Activated CD8-positive, alpha-beta memory T cell treated with anti-CD3 and anti-CD28 coated beads, Interleukin-2, amount 10 ng/mL, durations not matched to agents 7 days and 5 days (primary cell): ENCODE measurements around the gene TPM1. TPM values are rescaled to one million over a fixed set of nuclear protein-coding genes. Genes with fewer than 3 reads are reported as not detected.

Experiments used
- ATAC-seq: fragments of 150-1000 bp; cut with Tn5 transposase; one replicate; pipeline ENCODE4 v1.10.0; 2021; ENCODE audit warnings: moderate library complexity
- CTCF ChIA-PET: fragments of 350-600 bp; sonication (Branson Sonifier 250); formaldehyde crosslinking; loops from one replicate; lab custom pipeline; 2021; ENCODE audit warnings: antibody characterized with exemption; lab: Charles Lee
- DNase-seq: peaks from one replicate; pipeline ENCODE4 v3.0.0-alpha.2; 2020
- H3K27ac Mint-ChIP-seq: one replicate; pipeline ENCODE4 v1.8.0; 2021; ENCODE audit warnings: mild to moderate bottlenecking, mixed read lengths
- H3K27me3 Mint-ChIP-seq: one replicate; pipeline ENCODE4 v1.8.0; 2021; ENCODE audit warnings: mixed read lengths
- H3K36me3 Mint-ChIP-seq: one replicate; pipeline ENCODE4 v1.8.0; 2021; ENCODE audit warnings: mild to moderate bottlenecking, mixed read lengths
- H3K4me1 Mint-ChIP-seq: one replicate; pipeline ENCODE4 v1.8.0; 2021; ENCODE audit warnings: mixed read lengths
- H3K4me3 Mint-ChIP-seq: one replicate; pipeline ENCODE4 v1.8.0; 2021; ENCODE audit warnings: mild to moderate bottlenecking, moderate library complexity, mixed read lengths
- H3K9me3 Mint-ChIP-seq: one replicate; pipeline ENCODE4 v1.8.0; 2022; ENCODE audit warnings: low read depth, mixed read lengths
- total RNA-seq, 2 experiments: library from RNA; stranded (reverse); gene quantifications; one replicate each; pipeline ENCODE4 v1.2.3, GENCODE V29; 2021

The TPM1 gene
- total RNA-seq, 2 experiments from 2014 or later = 4.1 to 5.5 TPM

- DNase-seq (no peak), ATAC-seq (no peak)
- Mint-ChIP-seq H3K4me1 (no peaks in the 10 kb centered on the region), H3K36me3 (no peaks in the 10 kb centered on the region), H3K27ac (no peak overlapping the region), H3K27me3 (peaks cover 15% of the 10 kb centered on the region), H3K9me3 (no peaks in the 10 kb centered on the region), H3K4me3 (no peak overlapping the region)
- CTCF ChIA-PET = no interaction called here
These were observed 19.9 kb upstream of the TPM1 start for GRCh38 chr15:63022663-63023062.

- Mint-ChIP-seq H3K27ac (no peak overlapping the region), H3K27me3 (peaks cover 15% of the 10 kb centered on the region), H3K36me3 (no peaks in the 10 kb centered on the region), H3K4me1 (no peaks in the 10 kb centered on the region), H3K4me3 (no peak overlapping the region), H3K9me3 (no peaks in the 10 kb centered on the region)
- CTCF ChIA-PET = no interaction called here
- DNase-seq (no peak), ATAC-seq (no peak)
These were observed 19.1 kb upstream of the TPM1 start for GRCh38 chr15:63023351-63023945.

- no peaks in the 10 kb centered on the region for H3K36me3 Mint-ChIP-seq
- no peaks in the 10 kb centered on the region for H3K9me3 Mint-ChIP-seq
- H3K27ac Mint-ChIP-seq = no peak overlapping the region
- H3K27me3 Mint-ChIP-seq = peaks cover 33% of the 10 kb centered on the region
- ATAC-seq (no peak), DNase-seq (no peak)
- no peak overlapping the region for H3K4me3 Mint-ChIP-seq
- H3K4me1 Mint-ChIP-seq = no peaks in the 10 kb centered on the region
- CTCF ChIA-PET = no interaction called here
These were observed 17.1 kb upstream of the TPM1 start for GRCh38 chr15:63025460-63025859.

- H3K4me1 Mint-ChIP-seq = no peaks in the 10 kb centered on the region
- CTCF ChIA-PET = interaction anchor here (1.1 kb wide), 1 partner anchor 18 kb away, joined by 3 read pairs; no protein-coding TSS in a partner anchor
- DNase-seq (no peak), ATAC-seq (no peak)
- peaks cover 37% of the 10 kb centered on the region for H3K27me3 Mint-ChIP-seq
- H3K27ac Mint-ChIP-seq = no peak overlapping the region
- no peaks in the 10 kb centered on the region for H3K36me3 Mint-ChIP-seq
- no peaks in the 10 kb centered on the region for H3K9me3 Mint-ChIP-seq
- no peak overlapping the region for H3K4me3 Mint-ChIP-seq
These were observed 14.9 kb upstream of the TPM1 start for GRCh38 chr15:63027646-63028045.

- CTCF ChIA-PET = no interaction called here
- Mint-ChIP-seq H3K9me3 (no peaks in the 10 kb centered on the region), H3K4me1 (no peaks in the 10 kb centered on the region), H3K36me3 (no peaks in the 10 kb centered on the region), H3K27me3 (peaks cover 31% of the 10 kb centered on the region), H3K27ac (no peak overlapping the region), H3K4me3 (no peak overlapping the region)
- DNase-seq (no peak), ATAC-seq (no peak)
These were observed 14.0 kb upstream of the TPM1 start for GRCh38 chr15:63028442-63029110.

- no peak overlapping the region for H3K4me3 Mint-ChIP-seq
- DNase-seq (no peak), ATAC-seq (no peak)
- H3K27ac Mint-ChIP-seq = no peak overlapping the region
- H3K9me3 Mint-ChIP-seq = no peaks in the 10 kb centered on the region
- H3K4me1 Mint-ChIP-seq = no peaks in the 10 kb centered on the region
- CTCF ChIA-PET = interaction anchor here (1.5 kb wide), 1 partner anchor 11 kb away, joined by 3 read pairs; no protein-coding TSS in a partner anchor
- no peaks in the 10 kb centered on the region for H3K36me3 Mint-ChIP-seq
- peaks cover 30% of the 10 kb centered on the region for H3K27me3 Mint-ChIP-seq
These were observed 12.9 kb upstream of the TPM1 start for GRCh38 chr15:63029676-63030075.

GRCh38 chr15:63030101-63030551, 12.4 kb upstream of the TPM1 start:
- Mint-ChIP-seq H3K4me3 (no peak overlapping the region), H3K9me3 (no peaks in the 10 kb centered on the region), H3K27me3 (peaks cover 32% of the 10 kb centered on the region), H3K27ac (no peak overlapping the region), H3K4me1 (no peaks in the 10 kb centered on the region), H3K36me3 (no peaks in the 10 kb centered on the region)
- CTCF ChIA-PET = interaction anchor here (0.7 to 1.5 kb wide), 3 partner anchors 11 to 723 kb away, joined by 3 to 6 read pairs (median 3); no protein-coding TSS in a partner anchor
- ATAC-seq (no peak), DNase-seq (no peak)

- no peak for DNase-seq
- Mint-ChIP-seq H3K9me3 (no peaks in the 10 kb centered on the region), H3K4me1 (no peaks in the 10 kb centered on the region), H3K27me3 (peaks cover 41% of the 10 kb centered on the region), H3K27ac (no peak overlapping the region), H3K36me3 (no peaks in the 10 kb centered on the region), H3K4me3 (no peak overlapping the region)
- CTCF ChIA-PET = no interaction called here
- no peak for ATAC-seq
These were observed 8.0 kb upstream of the TPM1 start for GRCh38 chr15:63034578-63034977.

- Mint-ChIP-seq H3K36me3 (no peaks in the 10 kb centered on the region), H3K4me1 (no peaks in the 10 kb centered on the region), H3K27me3 (peaks cover 41% of the 10 kb centered on the region), H3K27ac (no peak overlapping the region), H3K9me3 (no peaks in the 10 kb centered on the region), H3K4me3 (no peak overlapping the region)
- no peak for DNase-seq
- no peak for ATAC-seq
- CTCF ChIA-PET = interaction anchor here (1.3 kb wide), 1 partner anchor 12 kb away, joined by 3 read pairs; no protein-coding TSS in a partner anchor
These were observed 7.3 kb upstream of the TPM1 start for GRCh38 chr15:63035253-63035652.

- H3K36me3 Mint-ChIP-seq = no peaks in the 10 kb centered on the region
- no peak overlapping the region for H3K27ac Mint-ChIP-seq
- ATAC-seq = no peak
- no peak overlapping the region for H3K4me3 Mint-ChIP-seq
- CTCF ChIA-PET = interaction anchor here (1.0 to 1.3 kb wide), 2 partner anchors 12 kb away, joined by 3 read pairs; no protein-coding TSS in a partner anchor
- peaks cover 42% of the 10 kb centered on the region for H3K27me3 Mint-ChIP-seq
- H3K9me3 Mint-ChIP-seq = no peaks in the 10 kb centered on the region
- no peaks in the 10 kb centered on the region for H3K4me1 Mint-ChIP-seq
- no peak for DNase-seq
These were observed 6.6 kb upstream of the TPM1 start for GRCh38 chr15:63035977-63036376.

- H3K4me3 Mint-ChIP-seq = no peak overlapping the region
- CTCF ChIA-PET = interaction anchor here (3.0 kb wide), 1 partner anchor 10 kb away, joined by 16 read pairs; no protein-coding TSS in a partner anchor
- no peak overlapping the region for H3K27ac Mint-ChIP-seq
- H3K27me3 Mint-ChIP-seq = peaks cover 59% of the 10 kb centered on the region
- ATAC-seq = no peak
- peaks cover 6% of the 10 kb centered on the region for H3K4me1 Mint-ChIP-seq
- H3K36me3 Mint-ChIP-seq = no peaks in the 10 kb centered on the region
- no peak for DNase-seq
- no peaks in the 10 kb centered on the region for H3K9me3 Mint-ChIP-seq
These were observed 4.4 kb upstream of the TPM1 start for GRCh38 chr15:63037976-63038720.

- H3K27ac Mint-ChIP-seq = no peak overlapping the region
- DNase-seq (no peak), ATAC-seq (no peak)
- peaks cover 68% of the 10 kb centered on the region for H3K27me3 Mint-ChIP-seq
- H3K36me3 Mint-ChIP-seq = no peaks in the 10 kb centered on the region
- peaks cover 8% of the 10 kb centered on the region for H3K4me1 Mint-ChIP-seq
- no peak overlapping the region for H3K4me3 Mint-ChIP-seq
- CTCF ChIA-PET = interaction anchor here (3.0 kb wide), 1 partner anchor 9 kb away, joined by 16 read pairs; no protein-coding TSS in a partner anchor
- no peaks in the 10 kb centered on the region for H3K9me3 Mint-ChIP-seq
These were observed 3.4 kb upstream of the TPM1 start for GRCh38 chr15:63038926-63039673.

- Mint-ChIP-seq H3K9me3 (no peaks in the 10 kb centered on the region), H3K27ac (no peak overlapping the region), H3K27me3 (peaks cover 74% of the 10 kb centered on the region), H3K36me3 (no peaks in the 10 kb centered on the region), H3K4me3 (no peak overlapping the region), H3K4me1 (peaks cover 8% of the 10 kb centered on the region)
- CTCF ChIA-PET = interaction anchor here (3.0 kb wide), 1 partner anchor 8 kb away, joined by 16 read pairs; no protein-coding TSS in a partner anchor
- DNase-seq (no peak), ATAC-seq (no peak)
These were observed 2.7 kb upstream of the TPM1 start for GRCh38 chr15:63039811-63040210.
